Measurements from ENCODE around the gene MAP3K20.

MAP3K20 gene

DNA sequence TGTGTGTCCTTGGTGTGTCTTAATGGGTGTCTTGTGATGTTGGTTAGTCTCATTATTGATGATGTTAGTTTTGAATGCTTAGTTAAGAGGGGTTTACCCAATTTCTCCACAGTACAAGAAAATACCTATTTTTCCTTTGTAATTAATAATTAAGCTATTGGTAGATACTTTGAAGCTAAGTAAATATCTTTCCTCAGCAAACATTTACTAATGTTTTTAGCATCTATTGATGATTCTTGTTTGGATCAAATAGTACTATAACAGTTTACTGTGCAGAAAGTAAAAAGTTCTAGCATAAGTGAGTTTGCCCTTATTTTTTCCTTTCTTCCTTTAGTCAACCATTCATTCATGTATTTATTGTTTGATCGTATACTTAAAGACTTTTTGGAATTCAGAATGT lies 19.1 kb downstream of the MAP3K20 start:
- H3K27me3 Mint-ChIP-seq (ENCODE audit: low read depth, poor library complexity) = no peaks in the 10 kb centered on the region
- H3K27ac Mint-ChIP-seq = no peak overlapping the region
- no peaks in the 10 kb centered on the region for H3K9me3 Mint-ChIP-seq
- H3K36me3 Mint-ChIP-seq (ENCODE audit: low read depth) = peaks cover 37% of the 10 kb centered on the region
- TF ChIP-seq, protein P1, sequence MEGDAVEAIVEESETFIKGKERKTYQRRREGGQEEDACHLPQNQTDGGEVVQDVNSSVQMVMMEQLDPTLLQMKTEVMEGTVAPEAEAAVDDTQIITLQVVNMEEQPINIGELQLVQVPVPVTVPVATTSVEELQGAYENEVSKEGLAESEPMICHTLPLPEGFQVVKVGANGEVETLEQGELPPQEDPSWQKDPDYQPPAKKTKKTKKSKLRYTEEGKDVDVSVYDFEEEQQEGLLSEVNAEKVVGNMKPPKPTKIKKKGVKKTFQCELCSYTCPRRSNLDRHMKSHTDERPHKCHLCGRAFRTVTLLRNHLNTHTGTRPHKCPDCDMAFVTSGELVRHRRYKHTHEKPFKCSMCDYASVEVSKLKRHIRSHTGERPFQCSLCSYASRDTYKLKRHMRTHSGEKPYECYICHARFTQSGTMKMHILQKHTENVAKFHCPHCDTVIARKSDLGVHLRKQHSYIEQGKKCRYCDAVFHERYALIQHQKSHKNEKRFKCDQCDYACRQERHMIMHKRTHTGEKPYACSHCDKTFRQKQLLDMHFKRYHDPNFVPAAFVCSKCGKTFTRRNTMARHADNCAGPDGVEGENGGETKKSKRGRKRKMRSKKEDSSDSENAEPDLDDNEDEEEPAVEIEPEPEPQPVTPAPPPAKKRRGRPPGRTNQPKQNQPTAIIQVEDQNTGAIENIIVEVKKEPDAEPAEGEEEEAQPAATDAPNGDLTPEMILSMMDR (IDR thresholded peaks at IDR 0.05) = no peak
- H3K4me1 Mint-ChIP-seq = peaks cover 13% of the 10 kb centered on the region
- DNase-seq = no peak
- H3K4me3 Mint-ChIP-seq = no peak overlapping the region

DNA sequence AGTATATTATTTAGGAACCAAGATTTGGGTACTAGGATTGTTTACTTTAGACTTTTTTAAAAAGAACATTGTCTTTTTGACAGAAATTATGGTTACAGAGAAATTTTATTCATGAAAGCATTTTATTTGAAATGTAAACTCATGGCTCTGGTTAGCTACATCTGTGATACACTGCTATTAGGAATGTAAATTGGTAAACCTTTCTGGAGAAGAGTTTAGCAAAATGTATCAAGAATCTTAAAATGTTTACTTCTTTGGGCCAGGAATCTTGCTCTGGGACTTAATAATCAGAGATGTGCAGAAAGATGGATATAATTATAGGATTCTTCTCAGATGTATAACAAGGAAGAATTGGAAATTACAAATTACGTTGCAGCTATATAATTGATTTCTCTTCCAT lies 19.7 kb downstream of the MAP3K20 start:
- no peak for DNase-seq
- Mint-ChIP-seq H3K4me1 (peaks cover 10% of the 10 kb centered on the region), H3K9me3 (no peaks in the 10 kb centered on the region), H3K27me3 (ENCODE audit: low read depth, poor library complexity) (no peaks in the 10 kb centered on the region), H3K4me3 (no peak overlapping the region), H3K36me3 (ENCODE audit: low read depth) (peaks cover 37% of the 10 kb centered on the region), H3K27ac (no peak overlapping the region)
- TF ChIP-seq, protein P1 (IDR thresholded peaks at IDR 0.05) = no peak

DNA sequence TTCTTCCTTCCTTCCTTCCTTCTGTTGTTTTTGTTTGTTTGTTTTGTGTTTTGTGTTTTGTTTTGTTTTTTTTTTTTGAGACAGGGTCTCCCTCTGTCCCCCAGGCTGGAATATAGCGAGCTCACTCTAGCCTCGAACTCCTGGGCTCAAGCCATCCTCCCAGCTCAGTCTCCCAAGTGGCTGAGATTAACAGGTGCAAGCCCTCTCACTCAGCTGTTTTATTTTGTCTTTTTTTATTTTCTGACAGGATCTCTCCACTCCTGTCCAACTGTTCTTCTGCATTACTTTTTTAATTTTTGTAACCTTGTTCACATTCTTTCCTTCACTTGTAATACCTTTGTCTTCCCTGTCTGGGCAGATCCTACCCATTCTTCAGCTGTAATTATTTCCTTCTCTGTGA lies 23.6 kb downstream of the MAP3K20 start:
- TF ChIP-seq, protein P1 (IDR thresholded peaks at IDR 0.05) = no peak
- no peak for DNase-seq
- no peaks in the 10 kb centered on the region for H3K4me1 Mint-ChIP-seq
- no peak overlapping the region for H3K27ac Mint-ChIP-seq
- H3K9me3 Mint-ChIP-seq = no peaks in the 10 kb centered on the region
- peaks cover 21% of the 10 kb centered on the region for H3K36me3 Mint-ChIP-seq (ENCODE audit: low read depth)
- H3K27me3 Mint-ChIP-seq (ENCODE audit: low read depth, poor library complexity) = no peaks in the 10 kb centered on the region
- no peak overlapping the region for H3K4me3 Mint-ChIP-seq

DNA sequence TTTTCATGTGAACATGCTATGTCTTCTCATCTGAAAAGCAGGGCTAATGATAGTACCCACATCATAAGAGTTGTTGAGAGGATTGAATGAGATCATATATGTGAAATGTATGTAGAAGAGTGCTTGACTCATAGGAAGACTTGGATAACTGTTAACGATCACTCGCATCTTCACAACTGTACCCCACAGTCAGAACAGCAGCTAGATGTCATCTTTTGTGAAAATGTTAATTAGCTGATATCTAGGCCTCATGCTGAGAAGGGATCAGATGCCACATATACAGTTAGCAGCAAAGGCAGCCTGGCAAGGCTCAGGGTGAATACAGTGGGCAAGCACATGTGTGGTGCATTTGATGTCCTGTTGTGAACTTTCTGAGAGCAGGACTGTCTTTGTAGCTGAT lies 24.2 kb downstream of the MAP3K20 start:
- Mint-ChIP-seq H3K27ac (no peak overlapping the region), H3K4me1 (no peaks in the 10 kb centered on the region), H3K27me3 (ENCODE audit: low read depth, poor library complexity) (no peaks in the 10 kb centered on the region), H3K36me3 (ENCODE audit: low read depth) (peaks cover 18% of the 10 kb centered on the region), H3K9me3 (no peaks in the 10 kb centered on the region), H3K4me3 (no peak overlapping the region)
- TF ChIP-seq, protein P1 (IDR thresholded peaks at IDR 0.05) = no peak
- no peak for DNase-seq

DNA sequence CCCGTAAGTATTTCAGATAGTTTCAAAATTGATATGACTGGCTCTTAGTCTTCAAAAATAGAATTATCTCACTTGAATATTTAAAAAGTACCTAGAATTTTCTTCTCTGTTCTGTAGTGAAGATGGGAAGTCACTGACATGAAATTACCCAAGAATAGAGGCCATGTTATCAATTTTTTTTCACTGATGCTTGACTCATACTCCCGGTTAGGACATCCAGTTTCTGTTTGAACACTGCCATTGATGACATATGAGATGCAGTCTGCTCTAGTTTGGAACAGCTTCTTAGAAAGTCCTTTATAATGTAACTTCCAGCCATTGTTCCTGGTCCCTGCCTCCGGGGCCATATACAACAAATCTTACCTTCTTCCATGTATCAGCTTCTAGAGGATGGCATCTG lies 26.0 kb downstream of the MAP3K20 start:
- Mint-ChIP-seq H3K4me1 (no peaks in the 10 kb centered on the region), H3K36me3 (ENCODE audit: low read depth) (peaks cover 11% of the 10 kb centered on the region), H3K27ac (no peak overlapping the region), H3K4me3 (no peak overlapping the region), H3K9me3 (no peaks in the 10 kb centered on the region), H3K27me3 (ENCODE audit: low read depth, poor library complexity) (no peaks in the 10 kb centered on the region)
- TF ChIP-seq, protein P1 (IDR thresholded peaks at IDR 0.05) = no peak
- DNase-seq = no peak

DNA sequence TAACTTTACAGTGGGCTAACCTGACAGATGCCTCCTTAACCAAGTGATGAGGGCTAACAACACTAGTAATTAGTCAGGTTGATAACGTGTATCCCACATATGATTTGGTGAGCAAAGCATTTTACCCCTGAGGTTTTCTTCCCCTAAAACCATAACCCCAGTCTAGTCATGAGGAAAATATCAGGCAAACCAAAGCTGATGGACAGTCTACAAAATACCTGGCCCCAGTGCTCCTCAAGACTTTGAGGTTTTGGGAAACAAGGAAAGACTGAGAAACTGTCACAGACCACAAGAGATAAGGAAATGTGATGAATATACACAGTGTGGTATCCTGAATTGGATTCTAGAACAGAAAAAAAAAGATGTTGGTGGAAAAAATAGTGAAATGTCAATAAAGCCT lies 28.5 kb downstream of the MAP3K20 start:
- Mint-ChIP-seq H3K27ac (no peak overlapping the region), H3K36me3 (ENCODE audit: low read depth) (peaks cover 10% of the 10 kb centered on the region), H3K9me3 (no peaks in the 10 kb centered on the region), H3K4me3 (no peak overlapping the region), H3K27me3 (ENCODE audit: low read depth, poor library complexity) (no peaks in the 10 kb centered on the region), H3K4me1 (no peaks in the 10 kb centered on the region)
- no peak for DNase-seq
- TF ChIP-seq, protein P1 (IDR thresholded peaks at IDR 0.05) = no peak
